Psoas muscle (tissue), 8 donors: ENCODE results near the gene FRS3. TPM values are rescaled to one million over a fixed set of nuclear protein-coding genes. Genes with fewer than 3 reads are reported as not detected.

Experiments used
- ATAC-seq, 4 donors: fragments of 200-7000 bp; cut with Tn5 transposase; one replicate each; pipeline ENCODE4 v1.9.1; 2020; ENCODE audit warnings: moderate library complexity in 3 of 4, mild to moderate bottlenecking in 2 of 4
- DNase-seq, 2 donors: peaks; one replicate each; pipeline ENCODE4 v3.0.0-alpha.2; 2020
- H3K27ac ChIP-seq: fragments of 200-600 bp; one replicate; pipeline ENCODE4 v1.8.0; 2022
- H3K27me3 ChIP-seq, 3 donors: fragments of 200-600 bp in 1 of 3; one replicate each; pipeline versions ENCODE4 v1.6.1 to v1.8.0; 2013 to 2022; ENCODE audit warnings: low read length in 2 of 3, mild to moderate bottlenecking in 2 of 3, moderate library complexity in 1 of 3; ENCODE audit not compliant: insufficient read depth in 3 of 3
- H3K36me3 ChIP-seq, 2 donors: fragments of 200-600 bp in 1 of 2; one replicate each; pipeline versions ENCODE4 v1.6.1 to v1.8.0; 2013 to 2022; ENCODE audit warnings: low read depth in 1 of 2, mild to moderate bottlenecking in 1 of 2, moderate library complexity in 1 of 2; ENCODE audit not compliant: insufficient read depth in 1 of 2
- H3K4me1 ChIP-seq: fragments of 200-600 bp; one replicate; pipeline ENCODE4 v1.8.0; 2022
- H3K4me3 ChIP-seq: fragments of 200-600 bp; one replicate; pipeline ENCODE4 v1.8.0; 2022; ENCODE audit warnings: mild to moderate bottlenecking
- H3K9me3 ChIP-seq: fragments of 200-600 bp; one replicate; pipeline ENCODE4 v1.8.0; 2022
- CTCF ChIP-seq: fragments of 200-600 bp; IDR thresholded peaks from one replicate; pipeline ENCODE4 v1.8.0; 2022; ENCODE audit warnings: antibody characterized with exemption
- WGBS, 3 donors: extraction: QIAGEN DNeasy Blood & Tissue Kit; methylation state at CpG; one replicate each; pipeline versions ENCODE4 v1.1.6 to v1.1.7; 2013; 5-methylcytosine and 5-hydroxymethylcytosine counted together
- intact Hi-C, 2 donors: fragments of 100-400 bp; cut with DNase I; formaldehyde crosslinking; loops; one replicate each; pipeline versions ENCODE4 v1.11.0 to v1.14.2; 2022
- polyA plus RNA-seq, 3 donors: library from polyadenylated mRNA; stranded (reverse); fragments of 200-250 nt; gene quantifications; one replicate each; pipeline ENCODE4 v1.2.3, GENCODE V29; 2013
- total RNA-seq, 4 donors: library from RNA; stranded (reverse); fragmentation: NEBNext Ultra II Directional in 2 of 4; extraction: Animal tissue kit (Norgen Biotek cat#: 25700) in 2 of 4; gene quantifications; one replicate each; pipeline versions ENCODE4 v1.2.1 to v1.2.4, GENCODE V29; 2021 to 2023
- donor health status: healthy with polysubstance abuse.
- donor health status: DM: no; HTN: no; CAD: no; lungs with moderate emphysema.
- donor health status: Bipolar disorder and iron deficiency.
- donor health status: healthy.
- donor health status: DM: yes; HTN: yes; CAD: no.
- donor health status: DM: no; HTN: no; CAD: no.
- donor health status: DM: no; HTN: no; CAD: no.
- donor health status: DM: yes; HTN: yes; CAD: no.

Gene FRS3
- total and polyA plus RNA-seq, 7 donors, result 4.0 to 6.8 (median 5.4) TPM

DNA sequence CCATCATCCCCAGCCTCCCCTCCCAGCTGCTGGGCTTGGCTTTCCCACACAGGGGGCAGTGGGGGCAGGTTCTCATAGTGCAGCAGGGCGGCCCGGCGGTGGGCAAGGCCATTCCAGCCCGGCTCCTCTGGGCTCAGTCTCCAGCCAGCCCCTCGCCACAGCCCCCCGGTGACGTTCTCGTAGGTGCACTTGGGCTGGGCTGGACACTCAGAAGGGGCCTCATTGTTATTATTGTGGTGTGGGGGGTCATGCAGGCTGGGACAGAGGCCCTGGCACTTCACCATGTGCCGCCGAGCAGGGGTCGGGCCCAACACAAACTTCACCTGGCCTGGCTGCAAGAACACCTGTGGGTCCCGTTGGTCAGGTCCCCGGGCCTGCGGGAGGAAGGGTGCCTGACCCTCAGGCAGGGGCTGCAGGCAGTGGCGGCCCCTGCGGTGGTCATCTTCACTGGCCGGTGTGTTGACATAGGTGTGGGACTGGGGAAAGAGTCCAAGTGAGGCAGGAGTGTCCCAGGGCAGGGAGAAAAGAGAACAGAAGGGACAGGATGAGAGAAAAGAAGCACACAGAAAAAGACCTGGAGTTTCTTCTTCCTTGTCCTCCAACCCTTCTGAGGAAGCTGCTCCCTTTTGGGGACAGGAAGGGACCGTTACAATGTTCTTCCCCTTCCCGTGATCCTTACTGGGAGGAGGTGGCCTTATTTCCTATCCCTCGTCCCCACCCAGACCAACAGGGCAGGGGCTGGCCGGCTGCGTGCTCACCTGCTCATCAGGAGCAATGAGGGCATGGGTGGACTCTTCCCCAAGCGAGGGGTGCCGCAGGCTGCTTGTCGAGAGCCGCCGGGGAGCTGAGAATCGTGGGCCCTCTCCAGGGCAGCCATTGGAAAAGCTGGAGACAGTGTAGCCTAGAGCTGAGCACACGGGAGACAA is 8.4 kb downstream of the FRS3 start:
- Histone ChIP-seq H3K4me3 (no peak overlapping the region), H3K27me3 (no peaks in the 10 kb centered on the region), H3K9me3 (no peaks in the 10 kb centered on the region), H3K27ac (no peak overlapping the region), H3K36me3 (peaks cover 11 to 65% of the 10 kb centered on the region in 2 donors), H3K4me1 (no peaks in the 10 kb centered on the region)
- TF ChIP-seq CTCF, result no peak
- 87 to 90% (median 89%) methylated on average over 29 of the region's 29 CpGs for WGBS, 3 donors
- DNase-seq, result no peak
- intact Hi-C loops, result loop anchor here in 1 of 2 donors (10.0 kb wide), 1 partner anchor 67 kb away; no protein-coding TSS in a partner anchor
- no peak for ATAC-seq

GRCh38 chr6:41770381-41771057 is 9.2 kb downstream of the FRS3 start:
- no peak for TF ChIP-seq CTCF
- no peaks in the 10 kb centered on the region for H3K27me3 ChIP-seq
- WGBS, 3 donors, result 85 to 94% (median 87%) methylated on average over 26 to 30 of the region's 30 CpGs
- H3K9me3 ChIP-seq, result no peaks in the 10 kb centered on the region
- ATAC-seq (no peak), DNase-seq (no peak)
- no peak overlapping the region for H3K27ac ChIP-seq
- no peak overlapping the region for H3K4me3 ChIP-seq
- intact Hi-C loops, result loop anchor here in 1 of 2 donors (10.0 kb wide), 1 partner anchor 66 kb away; no protein-coding TSS in a partner anchor
- peaks cover 11 to 60% of the 10 kb centered on the region in 2 donors for H3K36me3 ChIP-seq
- H3K4me1 ChIP-seq, result no peaks in the 10 kb centered on the region

DNA sequence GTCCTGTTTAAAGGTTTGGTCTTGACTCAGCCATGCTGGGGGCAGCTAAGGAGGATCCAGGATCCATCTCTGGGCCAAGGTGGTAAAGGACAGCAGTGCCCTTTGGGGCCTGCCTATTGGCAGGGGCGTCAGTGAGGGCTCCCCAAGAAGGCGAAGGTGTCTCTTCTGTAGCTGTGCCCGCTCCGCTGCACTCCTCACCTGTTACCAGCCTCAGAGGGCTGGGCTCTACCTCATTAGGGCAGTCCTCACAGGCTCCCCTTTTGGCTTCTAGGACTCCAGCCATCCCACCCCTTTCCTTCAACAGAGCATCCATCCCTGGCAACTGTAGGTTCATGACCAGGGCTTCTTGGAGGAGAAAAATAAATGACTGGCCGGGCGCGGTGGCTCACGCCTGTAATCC is 10.3 kb downstream of the FRS3 start:
- Histone ChIP-seq H3K4me1 (no peaks in the 10 kb centered on the region), H3K27me3 (no peaks in the 10 kb centered on the region), H3K4me3 (no peak overlapping the region), H3K9me3 (no peaks in the 10 kb centered on the region), H3K36me3 (peaks cover 5 to 48% of the 10 kb centered on the region in 2 donors), H3K27ac (no peak overlapping the region)
- no peak for TF ChIP-seq CTCF
- intact Hi-C loops, result no loop called here
- ATAC-seq, result no peak
- no peak for DNase-seq
- WGBS, 3 donors, result 94 to 95% (median 95%) methylated on average over 8 of the region's 8 CpGs

- WGBS, 3 donors, result 71 to 80% (median 78%) methylated on average over 10 of the region's 10 CpGs
- intact Hi-C loops, result no loop called here
- Histone ChIP-seq H3K4me3 (no peak overlapping the region), H3K4me1 (no peaks in the 10 kb centered on the region), H3K27me3 (no peaks in the 10 kb centered on the region), H3K27ac (no peak overlapping the region), H3K9me3 (no peaks in the 10 kb centered on the region), H3K36me3 (peaks cover 5 to 42% of the 10 kb centered on the region in 2 donors)
- DNase-seq (no peak), ATAC-seq (no peak)
- no peak for TF ChIP-seq CTCF
Observed at GRCh38 chr6:41768545-41769308, 11.0 kb downstream of the FRS3 start.
